Measurements from ENCODE around the gene DEFB121. TPM values are rescaled to one million over a fixed set of nuclear protein-coding genes. Genes with fewer than 3 reads are reported as not detected.

The DEFB121 gene, protein sequence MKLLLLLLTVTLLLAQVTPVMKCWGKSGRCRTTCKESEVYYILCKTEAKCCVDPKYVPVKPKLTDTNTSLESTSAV
- total RNA-seq (2021; ENCODE audit: unreplicated experiment) (not detected), Bru-seq, nascent RNA (not detected), BruChase-seq, experiment 1, labeled RNA remaining after a 2-hour chase (not detected), BruChase-seq, experiment 2, labeled RNA remaining after a 6-hour chase (not detected)
- polyA plus RNA-seq (2012; ENCODE audit: insufficient read length), result not detected
- long read RNA-seq, result 0 reads

DNA sequence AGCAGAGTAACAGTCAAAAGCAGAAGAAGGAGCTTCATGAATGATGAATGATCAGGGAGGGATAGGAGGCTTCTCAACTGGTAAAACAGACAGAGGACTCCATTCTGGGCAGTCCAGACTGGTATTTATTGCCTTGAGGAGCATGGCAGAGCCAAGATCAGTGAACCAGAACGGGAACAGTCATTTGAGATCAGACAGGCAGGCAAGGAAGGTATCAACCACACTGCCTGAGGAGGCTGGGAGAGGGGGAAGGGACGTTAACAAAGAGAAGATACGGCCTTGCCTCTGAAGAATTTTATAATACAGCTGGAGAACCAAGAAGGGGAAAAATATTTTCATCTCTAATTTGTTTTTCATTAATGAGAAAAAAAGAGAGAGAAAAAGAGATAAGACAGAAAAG lies at the start of gene DEFB121:
Gene DEFB121, minus strand, starts transcription at position 101 of the 400 bp plus-strand sequence. Its CDS starts 63 bp downstream, at position 38.
- H3K4me1 ChIP-seq (ENCODE audit: control insufficient read depth, insufficient read depth, low read length), result no peaks in the 10 kb centered on the region
- POLR2A ChIA-PET, result no interaction called here
- no peaks in the 10 kb centered on the region for H3K36me3 ChIP-seq (ENCODE audit: control insufficient read depth, insufficient read depth, low read length)
- intact Hi-C loops (cut with micrococcal nuclease; ENCODE audit: unreplicated experiment), result no loop called here
- no peak within 1 kb of the TSS for H3K27ac ChIP-seq (ENCODE audit: low read length)
- in situ Hi-C loops (cut with HindIII; ENCODE audit: low pct_unique_long_range_greater_than_20kb, low sequenced_read_pairs), result no loop called here
- BruUV-seq (replicated peaks), result no TSS peak
- TF ChIP-seq, protein P1, sequence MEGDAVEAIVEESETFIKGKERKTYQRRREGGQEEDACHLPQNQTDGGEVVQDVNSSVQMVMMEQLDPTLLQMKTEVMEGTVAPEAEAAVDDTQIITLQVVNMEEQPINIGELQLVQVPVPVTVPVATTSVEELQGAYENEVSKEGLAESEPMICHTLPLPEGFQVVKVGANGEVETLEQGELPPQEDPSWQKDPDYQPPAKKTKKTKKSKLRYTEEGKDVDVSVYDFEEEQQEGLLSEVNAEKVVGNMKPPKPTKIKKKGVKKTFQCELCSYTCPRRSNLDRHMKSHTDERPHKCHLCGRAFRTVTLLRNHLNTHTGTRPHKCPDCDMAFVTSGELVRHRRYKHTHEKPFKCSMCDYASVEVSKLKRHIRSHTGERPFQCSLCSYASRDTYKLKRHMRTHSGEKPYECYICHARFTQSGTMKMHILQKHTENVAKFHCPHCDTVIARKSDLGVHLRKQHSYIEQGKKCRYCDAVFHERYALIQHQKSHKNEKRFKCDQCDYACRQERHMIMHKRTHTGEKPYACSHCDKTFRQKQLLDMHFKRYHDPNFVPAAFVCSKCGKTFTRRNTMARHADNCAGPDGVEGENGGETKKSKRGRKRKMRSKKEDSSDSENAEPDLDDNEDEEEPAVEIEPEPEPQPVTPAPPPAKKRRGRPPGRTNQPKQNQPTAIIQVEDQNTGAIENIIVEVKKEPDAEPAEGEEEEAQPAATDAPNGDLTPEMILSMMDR (IDR thresholded peaks at IDR 0.05), result no peak
- TF ChIP-seq, protein P2, sequence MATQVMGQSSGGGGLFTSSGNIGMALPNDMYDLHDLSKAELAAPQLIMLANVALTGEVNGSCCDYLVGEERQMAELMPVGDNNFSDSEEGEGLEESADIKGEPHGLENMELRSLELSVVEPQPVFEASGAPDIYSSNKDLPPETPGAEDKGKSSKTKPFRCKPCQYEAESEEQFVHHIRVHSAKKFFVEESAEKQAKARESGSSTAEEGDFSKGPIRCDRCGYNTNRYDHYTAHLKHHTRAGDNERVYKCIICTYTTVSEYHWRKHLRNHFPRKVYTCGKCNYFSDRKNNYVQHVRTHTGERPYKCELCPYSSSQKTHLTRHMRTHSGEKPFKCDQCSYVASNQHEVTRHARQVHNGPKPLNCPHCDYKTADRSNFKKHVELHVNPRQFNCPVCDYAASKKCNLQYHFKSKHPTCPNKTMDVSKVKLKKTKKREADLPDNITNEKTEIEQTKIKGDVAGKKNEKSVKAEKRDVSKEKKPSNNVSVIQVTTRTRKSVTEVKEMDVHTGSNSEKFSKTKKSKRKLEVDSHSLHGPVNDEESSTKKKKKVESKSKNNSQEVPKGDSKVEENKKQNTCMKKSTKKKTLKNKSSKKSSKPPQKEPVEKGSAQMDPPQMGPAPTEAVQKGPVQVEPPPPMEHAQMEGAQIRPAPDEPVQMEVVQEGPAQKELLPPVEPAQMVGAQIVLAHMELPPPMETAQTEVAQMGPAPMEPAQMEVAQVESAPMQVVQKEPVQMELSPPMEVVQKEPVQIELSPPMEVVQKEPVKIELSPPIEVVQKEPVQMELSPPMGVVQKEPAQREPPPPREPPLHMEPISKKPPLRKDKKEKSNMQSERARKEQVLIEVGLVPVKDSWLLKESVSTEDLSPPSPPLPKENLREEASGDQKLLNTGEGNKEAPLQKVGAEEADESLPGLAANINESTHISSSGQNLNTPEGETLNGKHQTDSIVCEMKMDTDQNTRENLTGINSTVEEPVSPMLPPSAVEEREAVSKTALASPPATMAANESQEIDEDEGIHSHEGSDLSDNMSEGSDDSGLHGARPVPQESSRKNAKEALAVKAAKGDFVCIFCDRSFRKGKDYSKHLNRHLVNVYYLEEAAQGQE (IDR thresholded peaks at IDR 0.05; ENCODE audit: insufficient read depth in 1 of 2, low read depth in 2 of 2, low read length in 1 of 2), result no peak
- TF ChIP-seq POLR2AphosphoS5 (IDR thresholded peaks at IDR 0.05; ENCODE audit: low read depth, low read length) (no peak), SIN3A (IDR thresholded peaks at IDR 0.05; ENCODE audit: borderline replicate concordance, insufficient read depth, low read depth, low read length) (no peak), TCF7L2 (IDR thresholded peaks at IDR 0.05; ENCODE audit: low read depth, low read length) (no peak)
- DNase-seq (ENCODE audit: low read depth, low spot score), result no peak
- no peaks in the 10 kb centered on the region for H3K9me3 ChIP-seq (ENCODE audit: control insufficient read depth, insufficient read depth, low read depth, low read length)
- H3K4me3 ChIP-seq (ENCODE audit: low read depth in 2 of 2, low read length in 2 of 2), result no peak within 1 kb of the TSS
- CTCF ChIA-PET, result no interaction called here
- H3K27me3 ChIP-seq (ENCODE audit: control insufficient read depth, insufficient read depth, low read length), result peaks cover 14% of the 10 kb centered on the region
- ATAC-seq, result no peak

DNA sequence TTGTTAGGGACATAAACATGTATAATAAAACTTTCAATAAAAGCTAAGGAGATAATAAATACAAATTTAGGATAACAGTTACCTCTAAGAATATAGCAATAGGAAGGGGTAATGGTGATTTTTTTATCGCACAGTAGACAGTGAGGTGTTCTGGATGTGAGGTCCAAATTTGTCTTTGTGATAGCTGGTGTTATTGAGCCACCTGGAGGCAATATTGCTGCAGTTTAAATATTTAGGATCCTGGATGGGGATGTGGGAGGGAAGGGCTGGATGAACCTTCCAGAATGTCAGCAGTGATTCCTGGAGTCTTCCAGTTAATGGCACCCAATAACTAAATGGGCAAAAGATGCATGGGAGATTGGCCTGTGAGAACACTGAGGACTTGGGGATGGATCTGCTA lies 48.3 kb upstream of the DEFB121 start:
- ATAC-seq (peak; percentile 67), DNase-seq (ENCODE audit: low read depth, low spot score) (no peak)
- Histone ChIP-seq H3K27ac (ENCODE audit: low read length) (no peak overlapping the region), H3K36me3 (ENCODE audit: control insufficient read depth, insufficient read depth, low read length) (no peaks in the 10 kb centered on the region), H3K4me1 (ENCODE audit: control insufficient read depth, insufficient read depth, low read length) (no peaks in the 10 kb centered on the region), H3K9me3 (ENCODE audit: control insufficient read depth, insufficient read depth, low read depth, low read length) (no peaks in the 10 kb centered on the region), H3K27me3 (ENCODE audit: control insufficient read depth, insufficient read depth, low read length) (no peaks in the 10 kb centered on the region), H3K4me3 (ENCODE audit: low read depth in 2 of 2, low read length in 2 of 2) (no peak overlapping the region)
- no TSS peak for BruUV-seq (replicated peaks)
- intact Hi-C loops (cut with micrococcal nuclease; ENCODE audit: unreplicated experiment) (no loop called here), in situ Hi-C loops (cut with HindIII; ENCODE audit: low pct_unique_long_range_greater_than_20kb, low sequenced_read_pairs) (no loop called here)
- CTCF ChIA-PET, result interaction anchor here (0.7 to 1.1 kb wide), 2 partner anchors 49 to 66 kb away, joined by 4 to 6 read pairs; no protein-coding TSS in a partner anchor
- TF ChIP-seq TCF7L2 (IDR thresholded peaks at IDR 0.05; ENCODE audit: low read depth, low read length) (no peak), POLR2AphosphoS5 (IDR thresholded peaks at IDR 0.05; ENCODE audit: low read depth, low read length) (no peak), SIN3A (IDR thresholded peaks at IDR 0.05; ENCODE audit: borderline replicate concordance, insufficient read depth, low read depth, low read length) (no peak)
- TF ChIP-seq, protein P2 (IDR thresholded peaks at IDR 0.05; ENCODE audit: insufficient read depth in 1 of 2, low read depth in 2 of 2, low read length in 1 of 2), result no peak
- TF ChIP-seq, protein P1 (IDR thresholded peaks at IDR 0.05), result no peak
- POLR2A ChIA-PET, result interaction anchor here (0.7 kb wide), 1 partner anchor 55 kb away, joined by 10 read pairs; no protein-coding TSS in a partner anchor

All from Panc1 (cell line).